ENCODE results near the gene FOSL2. TPM values are rescaled to one million over a fixed set of nuclear protein-coding genes. Genes with fewer than 3 reads are reported as not detected.

Gene FOSL2
- total and polyA plus RNA-seq, 10 of the 15 experiments (the other 5 are each of a cell fraction or from before 2014, with no cell fraction given) = 0.05 to 1.3 (median 0.34) TPM

DNA sequence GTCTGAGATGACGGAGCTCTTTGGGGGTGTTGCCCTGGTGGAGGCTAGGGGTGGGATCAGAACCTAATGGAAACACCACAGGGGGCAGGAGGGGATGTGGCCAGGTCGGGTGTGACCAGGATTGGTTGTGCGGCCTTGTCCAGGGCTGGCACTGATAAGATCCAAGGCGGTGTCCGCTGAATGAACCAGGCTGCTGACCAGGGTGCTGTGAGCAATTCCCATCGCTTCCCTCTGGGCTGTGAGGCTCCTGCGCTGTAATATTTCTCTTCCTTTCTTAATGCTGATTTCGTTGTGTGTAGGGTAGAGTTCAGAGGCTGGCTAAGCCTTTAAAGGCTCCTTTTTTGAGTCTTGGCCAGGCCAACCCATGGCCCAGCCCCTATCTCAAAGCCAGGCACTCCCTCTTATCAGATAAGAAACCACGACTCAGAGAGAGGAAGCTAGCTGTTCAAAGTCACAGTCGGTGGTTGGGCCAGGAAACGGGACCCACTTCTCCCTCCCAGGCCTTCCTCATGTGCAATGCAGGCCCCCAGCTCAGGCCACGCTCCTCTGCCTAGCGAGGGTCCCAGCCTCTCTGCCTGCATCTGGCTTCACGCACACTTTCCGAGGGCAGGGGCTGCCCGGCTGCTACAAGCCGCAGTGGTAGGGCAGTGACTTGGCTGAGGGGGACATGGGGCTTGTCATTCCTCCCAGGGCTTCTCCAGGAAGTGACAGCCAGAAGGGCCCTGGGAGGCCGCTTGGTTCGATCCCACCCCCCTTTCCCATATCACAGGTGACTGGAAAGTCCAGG is 26.0 kb upstream of the FOSL2 start:
- DNase-seq (ENCODE audit: low read depth, low spot score) = no peak
- Histone ChIP-seq H3K27ac (ENCODE audit: control insufficient read depth, insufficient read depth) (no peak overlapping the region), H3K79me2 (ENCODE audit: control insufficient read depth, insufficient read depth, low read length) (no peaks in the 10 kb centered on the region), H3K4me1 (ENCODE audit: control insufficient read depth, insufficient read depth, low read length) (peaks cover 6% of the 10 kb centered on the region; the same call in 1 of the 2 replicates), H2AFZ (ENCODE audit: control insufficient read depth, low read depth, low read length) (peak overlapping the region; percentile 24; the same call in 1 of the 2 replicates), H3K4me3 (no peak overlapping the region), H3K9ac (ENCODE audit: control insufficient read depth, insufficient read depth, low read length) (no peak overlapping the region), H3K27me3 (replicated peaks in 1 of 2; ENCODE audit: control insufficient read depth in 2 of 2, insufficient read depth in 2 of 2, low read length in 1 of 2) (no peaks in the 10 kb centered on the region), H3K36me3 (ENCODE audit: control insufficient read depth in 2 of 2, insufficient read depth in 2 of 2, low read length in 1 of 2) (no peaks in the 10 kb centered on the region), H3K9me3 (replicated peaks; ENCODE audit: control insufficient read depth, insufficient read depth, low read length) (no peaks in the 10 kb centered on the region), H4K20me1 (ENCODE audit: control insufficient read depth, insufficient read depth) (no peaks in the 10 kb centered on the region), H3K4me2 (ENCODE audit: control insufficient read depth, insufficient read depth) (no peak overlapping the region)
- no peak for TF ChIP-seq NFYB (IDR thresholded peaks at IDR 0.05; ENCODE audit: insufficient read depth, low read depth, low read length)
- TF ChIP-seq, protein P1, sequence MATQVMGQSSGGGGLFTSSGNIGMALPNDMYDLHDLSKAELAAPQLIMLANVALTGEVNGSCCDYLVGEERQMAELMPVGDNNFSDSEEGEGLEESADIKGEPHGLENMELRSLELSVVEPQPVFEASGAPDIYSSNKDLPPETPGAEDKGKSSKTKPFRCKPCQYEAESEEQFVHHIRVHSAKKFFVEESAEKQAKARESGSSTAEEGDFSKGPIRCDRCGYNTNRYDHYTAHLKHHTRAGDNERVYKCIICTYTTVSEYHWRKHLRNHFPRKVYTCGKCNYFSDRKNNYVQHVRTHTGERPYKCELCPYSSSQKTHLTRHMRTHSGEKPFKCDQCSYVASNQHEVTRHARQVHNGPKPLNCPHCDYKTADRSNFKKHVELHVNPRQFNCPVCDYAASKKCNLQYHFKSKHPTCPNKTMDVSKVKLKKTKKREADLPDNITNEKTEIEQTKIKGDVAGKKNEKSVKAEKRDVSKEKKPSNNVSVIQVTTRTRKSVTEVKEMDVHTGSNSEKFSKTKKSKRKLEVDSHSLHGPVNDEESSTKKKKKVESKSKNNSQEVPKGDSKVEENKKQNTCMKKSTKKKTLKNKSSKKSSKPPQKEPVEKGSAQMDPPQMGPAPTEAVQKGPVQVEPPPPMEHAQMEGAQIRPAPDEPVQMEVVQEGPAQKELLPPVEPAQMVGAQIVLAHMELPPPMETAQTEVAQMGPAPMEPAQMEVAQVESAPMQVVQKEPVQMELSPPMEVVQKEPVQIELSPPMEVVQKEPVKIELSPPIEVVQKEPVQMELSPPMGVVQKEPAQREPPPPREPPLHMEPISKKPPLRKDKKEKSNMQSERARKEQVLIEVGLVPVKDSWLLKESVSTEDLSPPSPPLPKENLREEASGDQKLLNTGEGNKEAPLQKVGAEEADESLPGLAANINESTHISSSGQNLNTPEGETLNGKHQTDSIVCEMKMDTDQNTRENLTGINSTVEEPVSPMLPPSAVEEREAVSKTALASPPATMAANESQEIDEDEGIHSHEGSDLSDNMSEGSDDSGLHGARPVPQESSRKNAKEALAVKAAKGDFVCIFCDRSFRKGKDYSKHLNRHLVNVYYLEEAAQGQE (IDR thresholded peaks at IDR 0.05; ENCODE audit: low read depth, low read length) = peak; percentile 46; the same call in 1 of the 2 replicates
- no peak for TF ChIP-seq RAD51 (IDR thresholded peaks at IDR 0.05)
- TF ChIP-seq SPI1 (IDR thresholded peaks at IDR 0.05; ENCODE audit: borderline replicate concordance, insufficient read depth, low read depth, low read length) = 0 out of 2 replicates have a peak, but pooled peaks have one; percentile 6
- ChIA-PET SMC1A (ENCODE audit: uncharacterized antibody, unreplicated experiment) (interaction anchor here (0.6 kb wide), 1 partner anchor 185 kb away, joined by 3 read pairs; no protein-coding TSS in a partner anchor), RAD21 (ENCODE audit: unreplicated experiment) (no interaction called here), CTCF (no interaction called here), POLR2A (no interaction called here)
- WGBS (ENCODE audit: insufficient coverage, insufficient replicate concordance, low lambda C conversion rate, missing lambda C conversion rate) = 36% methylated on average over 19 of the region's 19 CpGs
- in situ Hi-C loops (cut with MboI) (no loop called here), intact Hi-C loops (cut with micrococcal nuclease; ENCODE audit: unreplicated experiment) (no loop called here)
- FAIRE-seq = no peak
- no TSS peak for BruUV-seq (replicated peaks)
- ATAC-seq = peak; percentile 72

Data from GM12878 (cell line).